Measurements from ENCODE around the gene ZNF513.

DNA sequence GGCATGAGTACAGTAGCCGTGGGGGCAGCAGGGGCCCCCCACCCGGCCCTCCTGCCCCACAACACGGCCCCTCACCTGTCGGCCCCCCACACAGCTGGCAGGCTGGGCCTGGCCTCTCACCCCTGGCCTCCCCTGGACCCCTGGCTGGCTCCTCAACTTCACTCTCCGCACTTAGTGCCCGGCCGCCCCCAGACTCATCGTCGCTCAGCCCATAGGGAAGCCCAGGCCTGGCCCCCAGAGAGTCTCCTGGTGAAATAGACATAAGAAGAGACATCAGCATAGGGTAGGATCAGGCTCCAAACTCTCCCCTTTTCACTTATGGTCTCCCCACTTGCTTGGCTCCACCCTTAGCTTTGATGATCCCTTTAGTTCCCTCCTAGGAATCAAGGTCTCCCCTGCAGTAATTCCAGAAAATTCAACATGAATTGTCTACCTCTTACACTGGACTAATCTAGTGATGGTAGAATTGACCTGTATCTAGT lies 1.7 kb downstream of the ZNF513 start:
- TF ChIP-seq, protein P1, sequence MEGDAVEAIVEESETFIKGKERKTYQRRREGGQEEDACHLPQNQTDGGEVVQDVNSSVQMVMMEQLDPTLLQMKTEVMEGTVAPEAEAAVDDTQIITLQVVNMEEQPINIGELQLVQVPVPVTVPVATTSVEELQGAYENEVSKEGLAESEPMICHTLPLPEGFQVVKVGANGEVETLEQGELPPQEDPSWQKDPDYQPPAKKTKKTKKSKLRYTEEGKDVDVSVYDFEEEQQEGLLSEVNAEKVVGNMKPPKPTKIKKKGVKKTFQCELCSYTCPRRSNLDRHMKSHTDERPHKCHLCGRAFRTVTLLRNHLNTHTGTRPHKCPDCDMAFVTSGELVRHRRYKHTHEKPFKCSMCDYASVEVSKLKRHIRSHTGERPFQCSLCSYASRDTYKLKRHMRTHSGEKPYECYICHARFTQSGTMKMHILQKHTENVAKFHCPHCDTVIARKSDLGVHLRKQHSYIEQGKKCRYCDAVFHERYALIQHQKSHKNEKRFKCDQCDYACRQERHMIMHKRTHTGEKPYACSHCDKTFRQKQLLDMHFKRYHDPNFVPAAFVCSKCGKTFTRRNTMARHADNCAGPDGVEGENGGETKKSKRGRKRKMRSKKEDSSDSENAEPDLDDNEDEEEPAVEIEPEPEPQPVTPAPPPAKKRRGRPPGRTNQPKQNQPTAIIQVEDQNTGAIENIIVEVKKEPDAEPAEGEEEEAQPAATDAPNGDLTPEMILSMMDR (IDR thresholded peaks at IDR 0.05) = no peak
- TF ChIP-seq POLR2A (IDR thresholded peaks at IDR 0.05) = no peak
